IPS-18a (cell line): Measurements from ENCODE around the gene ZNF668.

Experiments
- H3K27ac ChIP-seq: one replicate; pipeline ENCODE4 v1.5.1; 2013; ENCODE audit warnings: low read length
- H3K27me3 ChIP-seq: one replicate; pipeline ENCODE4 v1.6.1; 2013; ENCODE audit warnings: mild to moderate bottlenecking, low read length; ENCODE audit not compliant: control insufficient read depth, insufficient read depth
- H3K36me3 ChIP-seq: one replicate; pipeline ENCODE4 v1.6.1; 2013; ENCODE audit warnings: low read depth, low read length; ENCODE audit not compliant: control insufficient read depth
- H3K4me1 ChIP-seq: one replicate; pipeline ENCODE4 v1.6.1; 2013; ENCODE audit warnings: low read depth, low read length; ENCODE audit not compliant: control insufficient read depth
- H3K4me3 ChIP-seq: one replicate; pipeline ENCODE4 v1.5.1; 2013; ENCODE audit warnings: low read length
- H3K9ac ChIP-seq: one replicate; pipeline ENCODE4 v1.6.1; 2013; ENCODE audit warnings: mild to moderate bottlenecking, low read length, moderate library complexity
- H3K9me3 ChIP-seq: one replicate; pipeline ENCODE4 v1.6.1; 2013; ENCODE audit warnings: low read depth, low read length; ENCODE audit not compliant: control insufficient read depth

Gene ZNF668

GRCh38 chr16:31077592-31078396, 3.8 kb upstream of the ZNF668 start:
- H3K36me3 ChIP-seq, result peaks cover 44% of the 10 kb centered on the region
- no peaks in the 10 kb centered on the region for H3K9me3 ChIP-seq

GRCh38 chr16:31077024-31077423, 3.0 kb upstream of the ZNF668 start:
- Histone ChIP-seq H3K27me3 (no peaks in the 10 kb centered on the region), H3K9ac (no peak overlapping the region), H3K27ac (no peak overlapping the region), H3K9me3 (no peaks in the 10 kb centered on the region), H3K4me1 (peaks cover 4% of the 10 kb centered on the region), H3K36me3 (peaks cover 44% of the 10 kb centered on the region), H3K4me3 (no peak overlapping the region)

More at GRCh38 chr16:31077592-31078396, 3.8 kb upstream of the ZNF668 start:
- Histone ChIP-seq H3K4me3 (no peak overlapping the region), H3K4me1 (no peaks in the 10 kb centered on the region), H3K27ac (no peak overlapping the region), H3K27me3 (no peaks in the 10 kb centered on the region), H3K9ac (no peak overlapping the region)

GRCh38 chr16:31076319-31076718, 2.3 kb upstream of the ZNF668 start:
- Histone ChIP-seq H3K4me3 (no peak overlapping the region), H3K36me3 (peaks cover 44% of the 10 kb centered on the region), H3K27ac (no peak overlapping the region), H3K9me3 (no peaks in the 10 kb centered on the region), H3K27me3 (no peaks in the 10 kb centered on the region), H3K9ac (no peak overlapping the region), H3K4me1 (peaks cover 7% of the 10 kb centered on the region)

GRCh38 chr16:31074814-31075183, 759 bp upstream of the ZNF668 start:
- peaks cover 33% of the 10 kb centered on the region for H3K36me3 ChIP-seq
- H3K4me1 ChIP-seq, result peaks cover 7% of the 10 kb centered on the region

GRCh38 chr16:31073142-31073969, 684 bp downstream of the ZNF668 start:
- H3K4me1 ChIP-seq, result peaks cover 7% of the 10 kb centered on the region
- peak overlapping the region; percentile 93 for H3K27ac ChIP-seq
- no peaks in the 10 kb centered on the region for H3K9me3 ChIP-seq
- no peaks in the 10 kb centered on the region for H3K27me3 ChIP-seq
- H3K9ac ChIP-seq, result peak overlapping the region; percentile 95
- H3K36me3 ChIP-seq, result peaks cover 19% of the 10 kb centered on the region
- H3K4me3 ChIP-seq, result peak overlapping the region; percentile 99

More at GRCh38 chr16:31074814-31075183, 759 bp upstream of the ZNF668 start:
- Histone ChIP-seq H3K9ac (peak overlapping the region; percentile 95), H3K9me3 (no peaks in the 10 kb centered on the region), H3K27ac (peak overlapping the region; percentile 52), H3K27me3 (no peaks in the 10 kb centered on the region), H3K4me3 (peak overlapping the region; percentile 99)

GRCh38 chr16:31072540-31073141, 1.4 kb downstream of the ZNF668 start:
- peak overlapping the region; percentile 59 for H3K27ac ChIP-seq
- H3K27me3 ChIP-seq, result no peaks in the 10 kb centered on the region
- peaks cover 7% of the 10 kb centered on the region for H3K4me1 ChIP-seq
- peaks cover 12% of the 10 kb centered on the region for H3K36me3 ChIP-seq
- H3K9me3 ChIP-seq, result no peaks in the 10 kb centered on the region
- peak overlapping the region; percentile 95 for H3K9ac ChIP-seq
- peak overlapping the region; percentile 99 for H3K4me3 ChIP-seq

GRCh38 chr16:31071861-31072260, 2.2 kb downstream of the ZNF668 start:
- peak overlapping the region; percentile 95 for H3K9ac ChIP-seq
- no peaks in the 10 kb centered on the region for H3K27me3 ChIP-seq
- H3K9me3 ChIP-seq, result no peaks in the 10 kb centered on the region
- H3K4me3 ChIP-seq, result peak overlapping the region; percentile 99
- no peak overlapping the region for H3K27ac ChIP-seq
- peaks cover 7% of the 10 kb centered on the region for H3K4me1 ChIP-seq
- peaks cover 5% of the 10 kb centered on the region for H3K36me3 ChIP-seq

- H3K4me1 ChIP-seq, result peaks cover 6% of the 10 kb centered on the region
- no peaks in the 10 kb centered on the region for H3K9me3 ChIP-seq
- H3K27me3 ChIP-seq, result no peaks in the 10 kb centered on the region
- peaks cover 5% of the 10 kb centered on the region for H3K36me3 ChIP-seq
- H3K4me3 ChIP-seq, result no peak overlapping the region
- H3K9ac ChIP-seq, result no peak overlapping the region
- no peak overlapping the region for H3K27ac ChIP-seq
These were observed 6.7 kb downstream of the ZNF668 start for GRCh38 chr16:31067342-31067741.

GRCh38 chr16:31064882-31065461, 9.1 kb downstream of the ZNF668 start:
- no peak overlapping the region for H3K9ac ChIP-seq

GRCh38 chr16:31063843-31064611, 10.0 kb downstream of the ZNF668 start:
- H3K27me3 ChIP-seq, result no peaks in the 10 kb centered on the region
- no peak overlapping the region for H3K9ac ChIP-seq
- no peak overlapping the region for H3K4me3 ChIP-seq
- H3K9me3 ChIP-seq, result no peaks in the 10 kb centered on the region
- no peaks in the 10 kb centered on the region for H3K4me1 ChIP-seq
- H3K36me3 ChIP-seq, result peaks cover 19% of the 10 kb centered on the region
- no peak overlapping the region for H3K27ac ChIP-seq

More at GRCh38 chr16:31064882-31065461, 9.1 kb downstream of the ZNF668 start:
- Histone ChIP-seq H3K4me1 (no peaks in the 10 kb centered on the region), H3K9me3 (no peaks in the 10 kb centered on the region), H3K27me3 (no peaks in the 10 kb centered on the region), H3K36me3 (peaks cover 19% of the 10 kb centered on the region), H3K27ac (no peak overlapping the region), H3K4me3 (no peak overlapping the region)
